ENCODE data around the gene PRELID2.

Gene PRELID2

DNA sequence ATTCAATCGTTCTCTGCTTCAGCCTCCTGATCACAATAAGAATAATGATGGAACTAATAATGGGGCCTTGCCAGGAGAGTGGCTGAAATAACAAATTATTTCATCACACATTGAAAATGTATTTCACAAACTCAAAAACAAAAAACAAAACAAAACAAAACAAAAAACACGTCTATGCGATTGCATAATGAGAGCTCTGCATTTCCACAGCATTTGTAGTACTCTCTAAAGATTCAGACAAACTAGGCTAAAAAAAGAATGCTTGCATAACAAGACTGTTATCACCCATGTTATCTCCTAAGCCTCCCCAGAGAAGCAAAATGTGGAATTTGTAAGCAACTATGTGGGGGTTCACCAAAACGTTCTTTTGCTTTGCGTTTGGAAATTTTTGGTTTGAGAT lies 48.1 kb downstream of the PRELID2 start:
- ChIA-PET CTCF (interaction anchor here (0.6 to 1.5 kb wide), 3 partner anchors 26 to 659 kb away, joined by 3 to 4 read pairs (median 4); no protein-coding TSS in a partner anchor), POLR2A (interaction anchor here (0.7 kb wide), 1 partner anchor 1582 kb away, joined by 3 read pairs; no protein-coding TSS in a partner anchor)
- DNase-seq (ENCODE audit: low read depth, low spot score): no peak
- H3K4me3 ChIP-seq (ENCODE audit: low read depth, low read length): no peak overlapping the region
- TF ChIP-seq, protein P1, sequence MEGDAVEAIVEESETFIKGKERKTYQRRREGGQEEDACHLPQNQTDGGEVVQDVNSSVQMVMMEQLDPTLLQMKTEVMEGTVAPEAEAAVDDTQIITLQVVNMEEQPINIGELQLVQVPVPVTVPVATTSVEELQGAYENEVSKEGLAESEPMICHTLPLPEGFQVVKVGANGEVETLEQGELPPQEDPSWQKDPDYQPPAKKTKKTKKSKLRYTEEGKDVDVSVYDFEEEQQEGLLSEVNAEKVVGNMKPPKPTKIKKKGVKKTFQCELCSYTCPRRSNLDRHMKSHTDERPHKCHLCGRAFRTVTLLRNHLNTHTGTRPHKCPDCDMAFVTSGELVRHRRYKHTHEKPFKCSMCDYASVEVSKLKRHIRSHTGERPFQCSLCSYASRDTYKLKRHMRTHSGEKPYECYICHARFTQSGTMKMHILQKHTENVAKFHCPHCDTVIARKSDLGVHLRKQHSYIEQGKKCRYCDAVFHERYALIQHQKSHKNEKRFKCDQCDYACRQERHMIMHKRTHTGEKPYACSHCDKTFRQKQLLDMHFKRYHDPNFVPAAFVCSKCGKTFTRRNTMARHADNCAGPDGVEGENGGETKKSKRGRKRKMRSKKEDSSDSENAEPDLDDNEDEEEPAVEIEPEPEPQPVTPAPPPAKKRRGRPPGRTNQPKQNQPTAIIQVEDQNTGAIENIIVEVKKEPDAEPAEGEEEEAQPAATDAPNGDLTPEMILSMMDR (IDR thresholded peaks at IDR 0.05; ENCODE audit: insufficient read depth, low read length, missing control alignments): no peak

DNA sequence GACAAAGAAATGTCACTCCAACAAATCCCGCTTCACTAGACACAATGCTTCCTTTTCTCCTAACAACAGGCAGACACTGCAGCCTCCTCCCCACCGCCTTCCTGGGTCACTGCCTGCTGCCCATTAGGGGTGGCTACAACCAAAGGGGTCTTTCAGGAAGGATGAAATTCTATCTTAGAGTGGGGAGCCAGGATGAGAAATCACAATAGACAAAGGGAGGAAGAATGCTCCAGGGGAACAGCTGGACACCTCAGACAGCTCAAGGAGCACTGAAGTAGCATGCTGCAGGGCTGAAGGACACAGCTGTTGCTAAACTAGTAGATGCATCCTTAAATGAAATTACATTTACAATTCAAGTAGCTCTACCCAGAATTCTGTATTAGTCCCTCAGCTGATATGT lies 54.2 kb downstream of the PRELID2 start:
- ChIA-PET POLR2A (no interaction called here), CTCF (interaction anchor here (1.2 to 1.4 kb wide), 3 partner anchors 16 to 349 kb away, joined by 3 to 4 read pairs (median 3); no protein-coding TSS in a partner anchor)
- no peak overlapping the region for H3K4me3 ChIP-seq (ENCODE audit: low read depth, low read length)
- TF ChIP-seq, protein P1 (IDR thresholded peaks at IDR 0.05; ENCODE audit: insufficient read depth, low read length, missing control alignments): no peak
- DNase-seq (ENCODE audit: low read depth, low spot score): no peak

DNA sequence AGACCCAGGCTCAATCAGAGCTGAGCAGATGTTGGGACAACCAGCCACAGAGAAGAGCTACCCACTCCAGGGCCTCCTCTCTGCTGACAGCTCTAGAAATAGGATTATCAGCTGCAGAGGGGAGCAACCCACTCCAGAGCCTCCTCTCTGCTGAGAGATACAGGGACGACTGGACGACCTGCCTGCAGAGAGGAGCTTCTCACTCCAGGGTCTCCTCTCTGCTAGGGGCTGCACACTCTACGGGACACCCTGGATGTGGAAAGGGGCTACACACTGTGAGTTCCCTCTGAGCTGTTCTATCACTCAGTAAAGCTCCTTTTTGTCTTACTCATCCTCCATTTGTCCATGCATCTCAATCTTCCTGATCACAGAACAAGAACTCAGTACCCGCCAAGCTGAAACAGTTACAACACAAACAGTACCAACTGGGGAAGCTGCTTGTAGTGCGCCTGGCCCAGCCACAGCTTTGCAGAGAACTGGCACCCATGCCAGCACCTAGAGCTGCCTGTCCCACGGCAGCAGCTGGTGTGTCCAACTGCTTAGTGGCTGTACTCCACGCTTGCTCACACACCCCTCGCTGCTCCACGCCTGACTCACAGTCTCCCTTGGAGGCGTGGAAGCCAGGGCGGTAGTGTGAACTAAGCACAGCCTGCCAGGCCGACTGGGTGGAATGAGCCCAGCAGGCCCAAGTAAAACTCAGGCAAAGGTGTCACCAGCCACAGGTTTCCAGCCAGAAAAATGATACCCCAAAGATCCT lies 56.8 kb downstream of the PRELID2 start:
- no peak for DNase-seq (ENCODE audit: low read depth, low spot score)
- TF ChIP-seq, protein P1 (IDR thresholded peaks at IDR 0.05; ENCODE audit: insufficient read depth, low read length, missing control alignments): no peak
- POLR2A ChIA-PET: no interaction called here
- CTCF ChIA-PET: interaction anchor here (1.0 kb wide), 1 partner anchor 9 kb away, joined by 3 read pairs; no protein-coding TSS in a partner anchor
- H3K4me3 ChIP-seq (ENCODE audit: low read depth, low read length): no peak overlapping the region

DNA sequence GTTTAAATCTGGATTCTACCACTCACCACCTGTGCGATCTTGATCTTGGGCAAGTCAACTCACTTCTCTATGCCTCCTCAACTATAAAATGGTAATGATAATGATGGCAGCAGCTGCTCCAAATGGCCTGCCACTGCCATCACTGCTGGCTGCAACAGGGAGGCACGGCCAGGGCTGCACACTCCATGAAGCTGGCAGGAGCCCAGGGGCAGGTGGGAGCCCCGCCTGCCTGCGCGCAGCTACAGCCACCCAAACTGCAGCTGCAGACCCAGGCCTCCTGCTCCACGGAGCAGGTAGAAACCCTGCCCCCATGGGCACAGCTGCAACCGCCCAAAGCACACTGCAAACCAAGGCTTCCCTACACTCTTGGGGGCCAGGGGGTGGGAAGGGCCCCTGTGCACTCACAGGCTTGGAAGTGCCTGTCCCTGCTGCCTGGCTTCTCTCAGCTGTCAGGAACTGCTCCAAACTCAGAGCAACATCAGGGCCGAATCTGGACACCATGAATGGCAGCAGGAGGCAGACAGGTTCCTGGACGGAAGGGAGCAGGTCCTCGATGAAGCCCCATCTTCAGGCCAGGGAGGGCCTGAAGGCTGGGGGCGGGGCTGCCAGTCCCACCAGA lies 57.6 kb downstream of the PRELID2 start:
- TF ChIP-seq, protein P1 (IDR thresholded peaks at IDR 0.05; ENCODE audit: insufficient read depth, low read length, missing control alignments): no peak
- ChIA-PET CTCF (no interaction called here), POLR2A (no interaction called here)
- DNase-seq (ENCODE audit: low read depth, low spot score): no peak
- H3K4me3 ChIP-seq (ENCODE audit: low read depth, low read length): no peak overlapping the region

DNA sequence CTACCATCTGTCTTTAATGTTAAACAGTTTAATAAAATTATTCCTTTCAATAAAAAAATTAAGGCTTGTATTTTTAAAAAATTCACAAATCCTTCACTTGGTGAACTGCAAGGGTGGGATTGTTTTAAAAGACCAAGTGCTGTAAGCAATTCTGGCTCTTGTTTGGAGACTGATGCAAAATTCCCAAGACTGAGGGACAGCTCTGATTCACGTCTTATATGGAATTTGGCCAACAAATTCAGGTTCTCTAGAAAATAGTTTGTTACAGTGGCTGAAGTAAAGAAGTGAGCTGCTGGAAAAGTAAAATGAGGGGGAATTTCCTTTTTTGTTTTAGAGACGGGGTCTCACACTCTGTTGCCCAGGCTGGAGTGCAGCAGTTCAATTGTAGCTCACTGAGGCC lies 58.3 kb downstream of the PRELID2 start:
- ChIA-PET POLR2A (no interaction called here), CTCF (no interaction called here)
- TF ChIP-seq, protein P1 (IDR thresholded peaks at IDR 0.05; ENCODE audit: insufficient read depth, low read length, missing control alignments): no peak
- no peak overlapping the region for H3K4me3 ChIP-seq (ENCODE audit: low read depth, low read length)
- no peak for DNase-seq (ENCODE audit: low read depth, low spot score)

DNA sequence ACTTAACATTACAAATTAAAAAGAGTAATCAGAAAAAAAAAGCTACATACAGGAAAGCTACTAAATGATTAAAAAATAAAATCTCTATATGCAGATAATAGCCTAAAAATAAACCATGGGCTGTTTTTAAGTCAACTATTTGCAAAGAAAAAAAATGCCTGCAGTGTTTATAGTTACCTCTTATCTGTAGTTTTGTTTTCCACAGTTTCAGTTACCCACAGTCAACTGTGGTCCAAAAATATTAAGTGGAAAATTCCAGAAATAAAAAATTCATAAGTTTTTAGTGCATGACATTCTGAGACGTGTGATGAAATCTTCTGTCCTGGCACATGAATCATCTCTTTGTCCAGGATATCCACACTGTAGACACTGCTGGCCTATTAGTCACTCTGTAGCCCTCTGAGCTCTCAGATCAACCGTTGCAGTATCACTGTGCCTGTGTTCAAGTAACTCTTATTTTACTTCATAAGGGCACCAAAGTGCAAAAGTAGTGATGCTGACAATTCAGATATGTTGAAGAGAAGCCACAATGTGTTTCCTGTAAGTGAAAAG lies 59.2 kb downstream of the PRELID2 start:
- POLR2A ChIA-PET: no interaction called here
- TF ChIP-seq, protein P1 (IDR thresholded peaks at IDR 0.05; ENCODE audit: insufficient read depth, low read length, missing control alignments): no peak
- CTCF ChIA-PET: interaction anchor here (1.0 to 1.3 kb wide), 2 partner anchors 9 to 96 kb away, joined by 3 to 4 read pairs; no protein-coding TSS in a partner anchor
- peak; percentile 59 for DNase-seq (ENCODE audit: low read depth, low spot score)
- no peak overlapping the region for H3K4me3 ChIP-seq (ENCODE audit: low read depth, low read length)
